DOHH2 (cell line): ENCODE measurements around the gene AHI1.

Experiments
- CTCF ChIP-seq: fragments of 200-600 bp; sonication (generic); IDR thresholded peaks from one replicate; pipeline ENCODE4 v1.5.1; 2014; ENCODE audit warnings: antibody characterized with exemption, mild to moderate bottlenecking, low read depth, low read length; ENCODE audit not compliant: poor library complexity, severe bottlenecking
- EZH2phosphoT487 ChIP-seq: fragments of 200-600 bp; sonication (generic); IDR thresholded peaks from 2 replicates; pipeline ENCODE4 v1.6.1; 2017; ENCODE audit warnings: borderline replicate concordance, mild to moderate bottlenecking, antibody characterized with exemption, low read length, moderate library complexity, mixed read lengths

- TF ChIP-seq CTCF (no peak), EZH2phosphoT487 (no peak)
These were observed 2.2 kb upstream of the AHI1 start for GRCh38 chr6:135499441-135500340.
